ENCODE measurements around the gene PTBP1. TPM values are rescaled to one million over a fixed set of nuclear protein-coding genes. Genes with fewer than 3 reads are reported as not detected.

Gene PTBP1
- total RNA-seq, 2 donors from 2014 or later = 284 to 457 TPM

GRCh38 chr19:854549-854948 lies 57.3 kb downstream of the PTBP1 start:
- intact Hi-C loops (cut with DNase I) = loop anchor here (2.0 to 10.0 kb wide), 2 partner anchors 66 to 90 kb away; no protein-coding TSS in a partner anchor
- no peak overlapping the region for H3K27ac ChIP-seq
- no peaks in the 10 kb centered on the region for H3K4me1 ChIP-seq
- no peak for TF ChIP-seq CTCF (IDR thresholded peaks at IDR 0.05)
- no peaks in the 10 kb centered on the region for H3K36me3 ChIP-seq
- no peaks in the 10 kb centered on the region for H3K9me3 ChIP-seq
- H3K4me3 ChIP-seq = no peak overlapping the region
- no peak overlapping the region for H3K9ac ChIP-seq (ENCODE audit: low read depth in 2 of 2, low read length in 2 of 2)
- H3K27me3 ChIP-seq = peaks cover 24% of the 10 kb centered on the region
- DNase-seq = no peak

GRCh38 chr19:855142-855541 lies 57.9 kb downstream of the PTBP1 start:
- Histone ChIP-seq H3K27ac (no peak overlapping the region), H3K27me3 (peaks cover 29% of the 10 kb centered on the region), H3K36me3 (no peaks in the 10 kb centered on the region), H3K9me3 (no peaks in the 10 kb centered on the region), H3K9ac (ENCODE audit: low read depth in 2 of 2, low read length in 2 of 2) (no peak overlapping the region), H3K4me1 (no peaks in the 10 kb centered on the region), H3K4me3 (no peak overlapping the region)
- intact Hi-C loops (cut with DNase I) = loop anchor here (2.0 to 10.0 kb wide), 2 partner anchors 66 to 90 kb away; no protein-coding TSS in a partner anchor
- no peak for DNase-seq
- TF ChIP-seq CTCF (IDR thresholded peaks at IDR 0.05) = no peak

GRCh38 chr19:855566-856120 lies 58.4 kb downstream of the PTBP1 start:
- DNase-seq = no peak
- Histone ChIP-seq H3K27me3 (peaks cover 28% of the 10 kb centered on the region), H3K9me3 (no peaks in the 10 kb centered on the region), H3K4me1 (no peaks in the 10 kb centered on the region), H3K36me3 (no peaks in the 10 kb centered on the region), H3K27ac (no peak overlapping the region), H3K9ac (ENCODE audit: low read depth in 2 of 2, low read length in 2 of 2) (no peak overlapping the region), H3K4me3 (no peak overlapping the region)
- no peak for TF ChIP-seq CTCF (IDR thresholded peaks at IDR 0.05)
- intact Hi-C loops (cut with DNase I) = loop anchor here (2.0 to 10.0 kb wide), 2 partner anchors 65 to 91 kb away; no protein-coding TSS in a partner anchor

- Histone ChIP-seq H3K9me3 (no peaks in the 10 kb centered on the region), H3K4me1 (no peaks in the 10 kb centered on the region), H3K9ac (ENCODE audit: low read depth in 2 of 2, low read length in 2 of 2) (no peak overlapping the region), H3K36me3 (no peaks in the 10 kb centered on the region), H3K4me3 (no peak overlapping the region), H3K27me3 (peaks cover 10% of the 10 kb centered on the region), H3K27ac (no peak overlapping the region)
- intact Hi-C loops (cut with DNase I) = loop anchor here (10.0 kb wide), 1 partner anchor 93 kb away; no protein-coding TSS in a partner anchor
- TF ChIP-seq CTCF (IDR thresholded peaks at IDR 0.05) = no peak
- no peak for DNase-seq
Observed at GRCh38 chr19:858284-858683, 61.0 kb downstream of the PTBP1 start.

- DNase-seq = peak; percentile 58
- Histone ChIP-seq H3K4me1 (no peaks in the 10 kb centered on the region), H3K27me3 (peaks cover 9% of the 10 kb centered on the region), H3K9ac (ENCODE audit: low read depth in 2 of 2, low read length in 2 of 2) (peak within 1 kb of the TSS; percentile 38 to 76), H3K4me3 (peak within 1 kb of the TSS; percentile 32), H3K27ac (peak within 1 kb of the TSS; percentile 40), H3K9me3 (no peaks in the 10 kb centered on the region), H3K36me3 (no peaks in the 10 kb centered on the region)
- TF ChIP-seq CTCF (IDR thresholded peaks at IDR 0.05) = no peak
- intact Hi-C loops (cut with DNase I) = loop anchor here (10.0 kb wide), 1 partner anchor 94 kb away; no protein-coding TSS in a partner anchor
Observed at GRCh38 chr19:858868-859843, 61.9 kb downstream of the PTBP1 start, which contains the start of gene CFD. TSS of gene CFD (plus strand) at chr19:859664. CDS start at chr19:859690, 26 bp downstream.

Measured in colonic mucosa (tissue), 4 donors.